PFSK-1 (cell line): ENCODE data around the gene KIF13A.

Experiments used
- FOXP2 ChIP-seq: optimal IDR thresholded peaks from 2 replicates; pipeline ENCODE3; 2011; ENCODE audit warnings: borderline replicate concordance, control low read depth, inconsistent platforms; ENCODE audit not compliant: insufficient read depth; ENCODE audit errors: extremely low read length, extremely low read depth
- POLR2AphosphoS5 ChIP-seq: IDR thresholded peaks from 2 replicates; pipeline ENCODE4 v1.6.1; 2012; ENCODE audit warnings: low read depth, mild to moderate bottlenecking, control low read depth, low read length, moderate library complexity
- SIN3A ChIP-seq: IDR thresholded peaks from 2 replicates; pipeline ENCODE4 v1.6.1; 2012; ENCODE audit warnings: mild to moderate bottlenecking, low read length, moderate library complexity, borderline replicate concordance; ENCODE audit not compliant: insufficient read depth
- TAF1 ChIP-seq: IDR thresholded peaks from 2 replicates; pipeline ENCODE4 v1.6.1; 2012; ENCODE audit warnings: low read length, control low read depth, borderline replicate concordance; ENCODE audit not compliant: insufficient read depth
- TF ChIP-seq, protein P1 (sequence below), 2 experiments: IDR thresholded peaks; 2 replicates each; pipeline versions ENCODE4 v1.6.1 to v1.8.0; 2011 to 2012; ENCODE audit warnings: low read depth in 2 of 2, low read length in 2 of 2, control low read depth in 1 of 2, inconsistent platforms in 1 of 2, mild to moderate bottlenecking in 1 of 2, moderate library complexity in 1 of 2; ENCODE audit not compliant: insufficient read depth in 1 of 2

The KIF13A gene

DNA sequence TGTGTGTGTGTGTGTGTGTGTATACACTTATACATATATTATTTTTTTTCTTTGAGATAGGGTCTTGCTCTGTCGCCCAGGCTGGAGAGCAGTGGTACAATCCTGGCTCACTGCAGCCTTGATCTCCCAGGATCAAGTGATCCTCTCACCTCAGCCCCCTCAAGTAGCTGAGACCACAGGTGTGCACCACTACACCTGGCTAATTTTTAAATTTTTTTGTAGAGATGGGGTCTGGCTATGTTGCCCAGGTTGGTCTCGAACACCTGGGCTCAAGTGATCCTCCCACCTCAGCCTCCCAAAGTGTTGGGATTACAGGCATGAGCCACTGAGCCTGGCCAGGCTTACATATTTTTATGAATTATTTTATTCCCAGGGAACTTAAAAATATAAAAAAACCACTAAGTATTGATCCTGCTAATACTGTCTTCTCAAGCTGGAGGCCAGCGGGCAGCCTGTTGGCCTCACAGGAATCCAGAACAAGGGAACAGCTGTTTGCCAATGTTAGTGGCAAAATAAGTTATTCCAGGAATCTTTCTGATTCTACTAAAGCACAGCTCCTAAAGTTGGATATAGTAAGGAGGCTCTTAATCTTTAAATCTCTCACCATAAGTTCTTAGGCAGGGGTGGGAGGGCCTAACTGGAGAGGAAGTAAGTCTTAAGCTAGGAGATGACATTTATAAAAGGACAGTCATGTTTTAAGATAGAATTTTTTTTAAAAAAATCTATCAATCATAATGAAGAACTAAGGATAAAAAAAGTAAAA is 145.2 kb downstream of the KIF13A start:
- TF ChIP-seq, protein P1, sequence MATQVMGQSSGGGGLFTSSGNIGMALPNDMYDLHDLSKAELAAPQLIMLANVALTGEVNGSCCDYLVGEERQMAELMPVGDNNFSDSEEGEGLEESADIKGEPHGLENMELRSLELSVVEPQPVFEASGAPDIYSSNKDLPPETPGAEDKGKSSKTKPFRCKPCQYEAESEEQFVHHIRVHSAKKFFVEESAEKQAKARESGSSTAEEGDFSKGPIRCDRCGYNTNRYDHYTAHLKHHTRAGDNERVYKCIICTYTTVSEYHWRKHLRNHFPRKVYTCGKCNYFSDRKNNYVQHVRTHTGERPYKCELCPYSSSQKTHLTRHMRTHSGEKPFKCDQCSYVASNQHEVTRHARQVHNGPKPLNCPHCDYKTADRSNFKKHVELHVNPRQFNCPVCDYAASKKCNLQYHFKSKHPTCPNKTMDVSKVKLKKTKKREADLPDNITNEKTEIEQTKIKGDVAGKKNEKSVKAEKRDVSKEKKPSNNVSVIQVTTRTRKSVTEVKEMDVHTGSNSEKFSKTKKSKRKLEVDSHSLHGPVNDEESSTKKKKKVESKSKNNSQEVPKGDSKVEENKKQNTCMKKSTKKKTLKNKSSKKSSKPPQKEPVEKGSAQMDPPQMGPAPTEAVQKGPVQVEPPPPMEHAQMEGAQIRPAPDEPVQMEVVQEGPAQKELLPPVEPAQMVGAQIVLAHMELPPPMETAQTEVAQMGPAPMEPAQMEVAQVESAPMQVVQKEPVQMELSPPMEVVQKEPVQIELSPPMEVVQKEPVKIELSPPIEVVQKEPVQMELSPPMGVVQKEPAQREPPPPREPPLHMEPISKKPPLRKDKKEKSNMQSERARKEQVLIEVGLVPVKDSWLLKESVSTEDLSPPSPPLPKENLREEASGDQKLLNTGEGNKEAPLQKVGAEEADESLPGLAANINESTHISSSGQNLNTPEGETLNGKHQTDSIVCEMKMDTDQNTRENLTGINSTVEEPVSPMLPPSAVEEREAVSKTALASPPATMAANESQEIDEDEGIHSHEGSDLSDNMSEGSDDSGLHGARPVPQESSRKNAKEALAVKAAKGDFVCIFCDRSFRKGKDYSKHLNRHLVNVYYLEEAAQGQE (IDR thresholded peaks at IDR 0.05; ENCODE audit: insufficient read depth in 1 of 2, low read depth in 2 of 2, low read length in 2 of 2) = no peak
- TF ChIP-seq POLR2AphosphoS5 = no peak
- TF ChIP-seq TAF1 = no peak
- TF ChIP-seq FOXP2 = no peak
- no peak for TF ChIP-seq SIN3A

DNA sequence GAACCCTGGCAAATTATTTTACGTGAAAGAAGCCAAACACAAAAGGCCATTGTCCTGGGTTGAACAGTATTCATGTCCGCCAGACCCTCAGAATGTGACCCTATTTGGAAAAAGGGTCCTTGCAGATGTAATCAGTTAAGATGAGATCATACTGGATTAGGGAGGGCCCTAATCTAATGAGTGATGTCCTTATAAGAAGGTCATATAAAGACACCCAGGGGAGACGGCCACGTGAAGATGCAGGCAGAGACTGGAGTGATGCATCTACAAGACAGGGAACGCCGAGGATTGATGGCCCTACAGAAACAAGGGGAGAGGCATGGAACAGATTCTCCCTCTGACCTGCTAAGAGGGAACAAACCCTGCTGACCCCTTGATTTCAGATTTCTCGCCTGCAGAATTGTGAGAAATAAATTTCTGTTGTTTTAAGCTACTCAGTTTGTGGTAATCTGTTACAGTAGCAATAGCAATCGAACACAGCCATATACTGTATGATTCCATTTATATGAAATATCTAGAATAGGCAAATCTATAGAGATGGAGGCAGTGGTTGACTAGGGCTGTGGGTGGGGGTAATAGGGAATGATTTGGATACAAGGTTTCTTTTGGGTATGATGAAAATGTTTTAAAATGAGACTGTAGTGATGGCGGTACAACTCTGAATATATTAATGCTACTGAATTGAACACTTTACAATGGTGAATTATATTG is 147.8 kb downstream of the KIF13A start:
- TF ChIP-seq SIN3A (no peak), POLR2AphosphoS5 (no peak), TAF1 (no peak), FOXP2 (no peak)
- TF ChIP-seq, protein P1 (IDR thresholded peaks at IDR 0.05; ENCODE audit: insufficient read depth in 1 of 2, low read depth in 2 of 2, low read length in 2 of 2) = no peak

DNA sequence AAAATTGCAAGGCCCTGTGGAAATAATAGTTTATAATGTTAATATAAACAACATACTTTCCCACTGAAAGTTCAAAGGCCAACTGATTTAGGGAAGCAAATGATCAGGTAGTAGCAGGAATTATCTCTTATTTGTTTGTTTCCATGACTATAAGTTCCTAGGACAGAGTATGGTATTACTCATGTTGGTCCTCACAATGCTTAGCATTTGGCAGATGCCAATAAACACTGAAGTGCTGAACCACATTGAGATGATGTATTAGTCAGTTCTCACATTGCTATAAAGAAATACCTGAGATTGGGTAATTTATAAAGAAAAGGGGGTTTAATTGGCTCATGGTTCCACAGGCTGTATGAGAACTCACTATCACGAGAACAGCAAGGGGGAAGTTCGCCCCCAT is 151.1 kb downstream of the KIF13A start:
- TF ChIP-seq TAF1 (no peak), SIN3A (no peak), POLR2AphosphoS5 (no peak), FOXP2 (no peak)
- TF ChIP-seq, protein P1 (IDR thresholded peaks at IDR 0.05; ENCODE audit: insufficient read depth in 1 of 2, low read depth in 2 of 2, low read length in 2 of 2) = no peak

DNA sequence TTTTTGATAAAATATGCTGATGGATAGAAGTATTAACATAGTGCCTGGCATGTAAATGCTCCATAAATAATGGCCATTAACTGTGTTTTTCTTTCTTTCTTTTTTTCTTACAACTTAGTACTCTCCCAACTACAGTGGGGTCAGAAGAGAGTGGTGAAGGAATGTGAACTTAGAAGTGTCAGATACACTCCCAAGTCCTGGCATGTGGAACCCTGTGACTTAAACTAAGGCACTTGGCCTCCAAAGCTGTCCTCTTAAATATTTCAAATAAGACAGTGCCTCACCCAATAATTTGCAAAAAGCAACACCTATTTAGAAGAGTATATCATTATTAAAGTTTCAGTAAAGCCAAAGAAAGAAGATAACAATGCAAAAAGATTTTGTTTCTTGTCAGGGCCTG is 151.7 kb downstream of the KIF13A start:
- TF ChIP-seq TAF1 (no peak), SIN3A (no peak), FOXP2 (no peak), POLR2AphosphoS5 (no peak)
- TF ChIP-seq, protein P1 (IDR thresholded peaks at IDR 0.05; ENCODE audit: insufficient read depth in 1 of 2, low read depth in 2 of 2, low read length in 2 of 2) = no peak
